Duodenal mucosa (tissue), 2 donors: Measurements from ENCODE around the gene SUN5.

Experiments used
- H3K27ac ChIP-seq: one replicate; pipeline ENCODE4 v1.7.0; 2013; ENCODE audit warnings: low read depth, low read length
- H3K27me3 ChIP-seq, 2 donors: one replicate each; pipeline ENCODE4 v1.7.0; 2013; ENCODE audit warnings: low read length in 2 of 2, control low read depth in 1 of 2; ENCODE audit not compliant: insufficient read depth in 2 of 2, control insufficient read depth in 1 of 2
- H3K36me3 ChIP-seq, 2 donors: one replicate each; pipeline ENCODE4 v1.7.0; 2013; ENCODE audit warnings: low read length in 2 of 2, control low read depth in 1 of 2; ENCODE audit not compliant: insufficient read depth in 2 of 2, control insufficient read depth in 1 of 2
- H3K4me1 ChIP-seq, 2 donors: one replicate each; pipeline ENCODE4 v1.7.0; 2013; ENCODE audit warnings: low read length in 2 of 2, control low read depth in 1 of 2; ENCODE audit not compliant: insufficient read depth in 2 of 2, control insufficient read depth in 1 of 2
- H3K4me3 ChIP-seq, 2 donors: one replicate each; pipeline ENCODE4 v1.7.0; 2013; ENCODE audit warnings: low read length in 2 of 2, low read depth in 1 of 2
- H3K9ac ChIP-seq, 2 donors: one replicate each; pipeline ENCODE4 v1.7.0; 2013; ENCODE audit warnings: low read length in 2 of 2, low read depth in 1 of 2
- H3K9me3 ChIP-seq, 2 donors: one replicate each; pipeline ENCODE4 v1.7.0; 2013; ENCODE audit warnings: low read length in 2 of 2, control low read depth in 1 of 2; ENCODE audit not compliant: control insufficient read depth in 1 of 2

The SUN5 gene

DNA sequence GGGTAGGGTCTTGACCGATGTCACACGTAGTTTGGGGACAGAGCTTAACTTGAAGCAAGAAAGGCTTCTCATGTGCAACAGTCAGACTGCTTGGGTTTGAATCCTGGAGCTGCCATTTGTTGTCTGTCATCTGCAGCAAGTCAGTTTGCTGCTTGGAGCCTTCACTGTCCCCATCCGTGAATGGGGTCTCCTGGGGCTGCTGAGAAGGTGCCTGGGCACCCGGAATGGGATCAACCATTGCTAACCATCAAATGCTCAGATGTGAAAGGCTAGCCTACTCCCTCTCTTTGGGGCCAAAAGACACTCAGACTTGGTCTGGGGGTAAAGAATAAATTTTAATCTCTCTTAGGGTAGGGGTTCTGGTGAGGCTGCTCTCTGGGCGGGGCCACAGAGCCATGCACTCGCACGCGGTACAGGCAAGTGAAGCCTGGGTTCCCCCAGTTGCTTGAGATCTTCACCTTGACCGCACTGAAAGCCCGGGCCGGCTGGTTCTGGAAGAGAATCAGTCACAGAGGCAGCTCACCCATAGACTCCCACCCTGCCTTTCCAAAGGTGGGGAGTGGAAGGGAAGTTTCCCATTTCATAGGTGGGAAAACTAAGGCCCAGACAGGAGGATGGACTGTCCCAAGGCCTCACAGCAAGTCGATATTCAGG lies 20.6 kb downstream of the SUN5 start:
- Histone ChIP-seq H3K36me3 (no peaks in the 10 kb centered on the region), H3K4me3 (no peak overlapping the region), H3K27ac (no peak overlapping the region), H3K9ac (no peak overlapping the region), H3K4me1 (no peaks in the 10 kb centered on the region), H3K9me3 (no peaks in the 10 kb centered on the region), H3K27me3 (no peaks in the 10 kb centered on the region)

DNA sequence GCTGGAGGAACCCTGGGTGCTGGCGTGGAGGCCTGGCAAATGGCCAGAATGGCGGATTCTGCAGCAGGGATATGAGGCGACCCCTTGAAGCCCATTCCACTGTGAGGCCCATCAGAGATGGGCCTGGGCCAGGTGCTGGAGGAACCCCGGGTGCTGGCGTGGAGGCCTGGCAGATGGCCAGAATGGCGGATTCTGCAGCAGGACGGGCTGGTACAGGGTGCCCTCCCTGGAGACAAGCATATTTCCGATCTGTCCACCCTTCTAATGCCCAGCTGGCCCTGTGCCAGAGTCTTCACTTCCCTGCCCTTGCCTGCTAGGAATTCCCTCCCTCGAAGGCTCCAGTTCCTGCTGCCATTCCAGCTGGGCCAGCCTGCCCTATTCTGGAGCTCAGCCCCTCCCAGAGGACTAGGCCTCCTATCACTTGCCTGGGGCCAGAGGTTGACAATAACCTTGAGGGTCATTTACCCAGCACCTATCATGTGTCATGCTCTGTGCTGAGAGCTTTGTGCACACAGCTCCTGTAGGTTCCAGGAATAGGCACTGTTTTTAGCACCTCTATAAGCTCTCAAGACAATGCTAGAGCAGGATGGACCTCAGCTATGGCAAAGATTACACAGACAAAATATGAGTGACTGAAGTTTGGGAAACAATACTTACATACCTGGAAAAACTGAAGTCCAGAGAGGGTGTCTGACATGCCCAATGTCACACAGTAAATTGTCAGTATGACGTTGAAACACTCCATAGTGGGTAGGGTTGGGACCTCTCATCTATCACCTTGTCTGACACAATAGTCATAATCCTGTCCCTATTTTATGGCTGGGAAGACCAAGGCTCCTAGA lies 21.4 kb downstream of the SUN5 start:
- no peaks in the 10 kb centered on the region for H3K4me1 ChIP-seq
- H3K27ac ChIP-seq, result no peak overlapping the region
- no peaks in the 10 kb centered on the region for H3K9me3 ChIP-seq
- no peak overlapping the region for H3K9ac ChIP-seq
- H3K4me3 ChIP-seq, result no peak overlapping the region
- H3K36me3 ChIP-seq, result no peaks in the 10 kb centered on the region
- H3K27me3 ChIP-seq, result no peaks in the 10 kb centered on the region

DNA sequence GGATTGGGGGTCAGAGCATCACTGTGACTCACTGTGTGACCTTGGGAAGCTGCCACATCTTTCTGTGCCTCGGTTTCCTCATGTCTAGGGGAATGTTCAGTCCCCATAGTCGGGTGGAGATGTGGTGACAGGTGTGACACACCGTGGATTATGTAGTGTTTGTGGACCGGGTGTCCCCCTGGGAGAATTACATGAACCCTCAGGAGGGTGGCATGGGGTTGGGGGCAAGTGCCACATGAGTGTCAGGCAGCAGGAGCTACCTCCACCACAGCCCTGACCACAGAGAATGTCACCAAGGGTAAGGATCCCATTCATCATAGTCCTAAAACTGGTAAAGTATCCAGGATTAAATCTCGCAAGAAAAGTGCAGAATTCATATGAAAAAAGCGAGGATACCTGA lies 23.2 kb downstream of the SUN5 start:
- Histone ChIP-seq H3K27me3 (no peaks in the 10 kb centered on the region), H3K27ac (no peak overlapping the region), H3K4me3 (no peak overlapping the region), H3K4me1 (no peaks in the 10 kb centered on the region), H3K36me3 (no peaks in the 10 kb centered on the region), H3K9me3 (no peaks in the 10 kb centered on the region), H3K9ac (no peak overlapping the region)

DNA sequence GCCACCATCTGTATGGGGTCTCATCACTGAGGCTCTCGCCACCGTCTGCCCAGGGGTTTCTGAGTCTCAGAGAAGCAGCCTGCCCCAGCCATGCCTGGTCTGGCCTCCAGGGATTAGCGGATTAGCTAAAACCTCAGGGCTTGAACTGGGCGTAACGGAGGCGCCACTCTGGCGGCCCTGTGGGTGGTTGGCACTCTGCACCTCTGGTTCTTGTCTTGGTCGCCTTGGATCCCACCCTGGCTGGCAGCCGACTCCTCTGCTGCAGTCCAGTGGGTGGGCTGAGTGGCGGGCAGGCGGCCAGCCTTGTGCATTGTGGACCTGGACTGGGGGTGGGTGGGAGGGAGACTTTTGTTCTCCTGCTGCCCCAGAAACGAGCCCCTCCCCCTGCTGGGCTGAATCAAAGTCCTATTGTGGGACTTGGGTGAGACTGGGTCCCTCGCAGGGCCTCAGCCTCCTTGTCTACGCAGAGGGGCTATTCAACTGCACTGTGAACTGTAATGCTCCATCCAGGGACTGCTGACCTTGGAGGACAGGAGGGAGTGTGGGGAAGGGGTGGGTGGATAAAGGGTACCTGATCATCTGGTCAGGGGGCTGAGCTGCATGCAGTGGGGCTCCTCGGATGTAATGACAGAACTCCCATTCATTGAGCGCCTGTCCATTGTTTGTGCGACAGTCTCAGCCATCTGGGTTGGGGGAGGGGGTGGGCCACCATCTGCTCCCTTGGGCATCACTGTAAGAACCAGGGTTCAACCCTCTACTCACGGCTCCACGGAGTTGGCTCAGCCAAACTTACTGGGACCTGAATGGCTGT lies 23.9 kb downstream of the SUN5 start:
- H3K9ac ChIP-seq, result no peak overlapping the region
- H3K36me3 ChIP-seq, result no peaks in the 10 kb centered on the region
- no peaks in the 10 kb centered on the region for H3K9me3 ChIP-seq
- H3K4me3 ChIP-seq, result no peak overlapping the region
- H3K27me3 ChIP-seq, result no peaks in the 10 kb centered on the region
- H3K27ac ChIP-seq, result no peak overlapping the region
- H3K4me1 ChIP-seq, result no peaks in the 10 kb centered on the region

DNA sequence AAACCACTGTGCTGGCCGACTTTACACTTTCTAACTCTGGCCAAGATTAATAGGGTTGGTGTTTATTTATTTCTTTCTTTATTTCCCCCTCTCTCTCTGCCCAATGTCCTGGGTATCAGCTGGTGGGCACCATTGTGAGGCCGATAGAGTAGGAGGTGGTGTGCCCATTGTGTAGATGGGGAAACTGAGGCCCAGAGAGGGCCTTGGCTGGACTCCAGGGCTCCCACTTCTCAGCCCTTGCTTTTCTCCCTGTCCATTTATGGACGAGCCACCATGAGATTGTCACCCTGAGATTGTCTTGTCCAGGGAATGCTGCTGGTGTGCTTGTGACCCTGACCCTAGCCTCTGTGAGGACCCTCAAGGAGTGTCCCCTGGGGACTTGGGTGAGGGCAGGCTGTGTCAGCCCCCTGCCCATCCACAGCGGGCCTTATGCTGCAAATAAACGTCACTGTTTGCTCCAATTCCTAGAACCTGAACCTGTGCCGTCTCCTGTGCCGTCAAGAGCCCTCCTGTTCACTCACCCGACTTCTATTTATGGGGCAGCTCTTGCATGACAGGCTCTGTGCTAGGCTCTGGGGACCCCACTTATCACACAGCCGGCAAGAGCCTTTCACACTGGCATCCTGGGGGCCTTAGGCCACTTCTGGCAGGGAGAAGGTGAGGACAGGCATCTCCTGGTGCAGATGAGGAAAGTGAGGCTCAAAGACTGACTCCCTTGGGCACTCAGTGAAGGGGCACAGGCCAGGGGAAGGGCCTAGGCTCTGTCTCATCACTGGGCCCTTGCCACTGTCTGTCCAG lies 24.8 kb downstream of the SUN5 start:
- H3K9me3 ChIP-seq, result no peaks in the 10 kb centered on the region
- H3K4me1 ChIP-seq, result no peaks in the 10 kb centered on the region
- no peak overlapping the region for H3K27ac ChIP-seq
- H3K36me3 ChIP-seq, result no peaks in the 10 kb centered on the region
- H3K4me3 ChIP-seq, result no peak overlapping the region
- H3K27me3 ChIP-seq, result no peaks in the 10 kb centered on the region
- H3K9ac ChIP-seq, result no peak overlapping the region

DNA sequence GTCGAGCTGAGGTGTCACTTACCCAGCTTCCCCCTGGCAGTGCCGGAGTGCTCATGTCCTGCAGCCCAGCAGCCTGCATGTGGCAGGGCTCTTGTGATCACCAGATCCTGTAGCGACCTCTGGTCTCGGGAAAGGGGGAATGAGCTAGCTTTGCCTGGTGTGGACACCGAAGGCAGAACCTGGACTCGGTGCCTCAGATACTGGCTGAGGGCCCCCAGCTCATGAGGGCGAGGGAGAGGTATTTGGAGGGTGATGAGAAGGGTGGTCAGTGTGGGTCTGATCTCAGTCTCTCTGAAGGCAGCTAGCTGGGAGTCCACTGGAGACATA lies 26.3 kb downstream of the SUN5 start:
- Histone ChIP-seq H3K27ac (no peak overlapping the region), H3K27me3 (no peaks in the 10 kb centered on the region), H3K4me1 (peaks cover 0 to 2% of the 10 kb centered on the region in 2 donors), H3K9me3 (no peaks in the 10 kb centered on the region), H3K36me3 (no peaks in the 10 kb centered on the region), H3K4me3 (no peak overlapping the region), H3K9ac (no peak overlapping the region)

DNA sequence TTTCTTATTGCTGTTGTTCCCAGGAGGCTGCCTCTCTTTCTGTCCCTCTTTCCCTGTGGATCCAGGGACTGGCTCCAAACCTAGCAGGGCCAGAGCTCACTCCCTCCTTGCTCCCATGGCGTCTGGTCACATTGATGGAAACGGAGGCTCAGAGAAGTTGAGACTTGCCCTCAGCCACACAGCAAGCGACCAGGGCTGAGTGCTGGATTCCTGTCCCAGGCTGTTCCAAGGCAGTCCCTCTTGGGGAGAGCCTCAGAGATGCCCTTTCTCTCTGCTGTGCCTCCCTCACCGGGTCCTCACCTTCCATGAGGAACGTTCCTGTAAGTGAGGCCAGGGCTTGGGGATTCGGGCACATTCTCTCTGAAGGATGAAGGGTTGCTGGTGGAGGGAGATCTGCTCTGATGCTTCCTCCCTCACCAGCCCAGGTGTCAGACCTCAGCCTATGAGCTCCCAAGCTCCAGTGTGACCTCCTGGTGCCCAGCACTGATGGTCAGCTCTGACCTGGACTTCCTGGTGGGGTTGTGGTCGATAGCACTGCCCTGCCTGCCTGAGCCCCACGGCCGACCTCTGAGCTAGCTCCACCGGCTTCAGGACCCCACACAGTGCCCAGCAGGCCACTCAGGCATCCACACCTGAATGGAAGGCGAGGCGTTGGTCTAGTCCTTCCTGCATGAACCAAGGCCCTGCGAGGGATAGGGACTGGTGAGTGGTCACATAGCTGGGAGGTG lies 26.8 kb downstream of the SUN5 start:
- no peaks in the 10 kb centered on the region for H3K36me3 ChIP-seq
- H3K9ac ChIP-seq, result no peak overlapping the region
- H3K4me1 ChIP-seq, result peaks cover 5 to 7% of the 10 kb centered on the region in 2 donors
- no peaks in the 10 kb centered on the region for H3K27me3 ChIP-seq
- no peaks in the 10 kb centered on the region for H3K9me3 ChIP-seq
- H3K27ac ChIP-seq, result no peak overlapping the region
- no peak overlapping the region for H3K4me3 ChIP-seq

DNA sequence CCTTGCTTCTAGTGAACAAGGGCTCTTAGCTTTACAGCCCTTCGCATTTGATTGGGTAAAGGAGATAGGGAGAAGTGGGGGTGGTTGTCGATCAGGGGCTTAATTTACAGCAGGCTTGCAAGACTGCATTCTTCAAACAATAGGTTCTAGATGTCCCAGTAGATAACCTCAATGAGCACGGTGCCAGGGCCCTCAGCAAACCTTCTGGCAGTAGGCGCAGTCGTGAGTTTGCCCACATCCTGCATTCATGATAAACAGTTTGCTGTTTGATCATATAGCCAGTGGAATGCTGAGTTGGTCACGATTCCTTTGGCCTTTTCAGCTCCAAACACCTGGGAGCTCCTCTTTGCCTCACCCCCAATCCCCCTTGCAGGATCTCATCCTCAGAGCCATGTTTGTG lies 27.5 kb downstream of the SUN5 start:
- Histone ChIP-seq H3K36me3 (no peaks in the 10 kb centered on the region), H3K27ac (no peak overlapping the region), H3K4me3 (no peak overlapping the region), H3K27me3 (no peaks in the 10 kb centered on the region), H3K4me1 (peaks cover 5 to 7% of the 10 kb centered on the region in 2 donors), H3K9me3 (no peaks in the 10 kb centered on the region), H3K9ac (no peak overlapping the region)
